ENCODE data around the gene MRGPRG. TPM values are rescaled to one million over a fixed set of nuclear protein-coding genes. Genes with fewer than 3 reads are reported as not detected.
"Not testable (repeated sequence)": the region's sequence is repeated elsewhere in the genome, so short reads cannot be mapped to it uniquely, and the experiment has no call there.

MRGPRG gene
- total RNA-seq, 1 experiment from 2014 or later = not detected

DNA sequence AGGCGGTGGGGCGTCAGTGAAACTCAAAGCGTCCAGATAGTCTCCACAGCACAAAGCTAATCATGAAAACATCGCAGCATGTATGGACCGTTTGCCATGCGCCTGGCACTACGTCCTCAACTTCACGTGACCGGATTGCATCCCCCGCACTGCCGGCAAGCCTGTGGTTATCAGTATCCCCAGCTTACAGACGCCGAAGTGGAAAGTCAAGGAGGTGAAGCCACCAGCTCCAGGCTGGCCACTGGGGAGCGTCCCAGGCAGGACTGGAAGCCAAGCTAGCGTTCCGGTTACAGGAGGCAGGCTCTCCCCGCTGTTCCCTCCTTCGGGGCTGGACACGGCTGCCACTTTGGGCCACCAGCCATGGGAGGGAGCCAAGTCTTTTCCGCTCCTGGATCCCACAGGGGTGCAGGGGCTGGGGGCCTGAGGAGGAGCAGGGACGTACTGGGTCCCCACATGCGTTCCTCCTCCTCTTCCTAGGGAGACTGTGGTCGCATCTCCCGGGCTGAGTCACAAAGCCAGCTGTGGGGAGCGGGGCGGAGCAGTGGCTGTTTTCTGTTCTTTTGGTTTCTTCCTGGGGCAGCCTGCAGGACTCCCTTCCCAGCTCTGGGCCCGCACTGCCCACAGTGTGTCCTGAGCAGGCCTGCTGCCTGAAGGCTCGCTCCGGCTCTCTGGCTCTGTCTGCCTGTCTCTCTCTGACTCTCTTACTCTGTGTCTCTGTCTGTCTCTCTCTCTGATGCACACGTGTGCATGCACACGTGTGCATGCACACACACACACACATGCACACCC lies 49.2 kb downstream of the MRGPRG start:
- ChIA-PET CTCF (interaction anchor here (0.7 to 0.8 kb wide), 2 partner anchors 47 to 239 kb away, joined by 3 read pairs; no protein-coding TSS in a partner anchor), POLR2A (ENCODE audit: unreplicated experiment) (interaction anchor here (0.6 kb wide), 1 partner anchor 49 kb away, joined by 7 read pairs; no protein-coding TSS in a partner anchor)
- Histone ChIP-seq H4K20me1 (ENCODE audit: low read length) (no peaks in the 10 kb centered on the region), H3F3A (ENCODE audit: low read length, unreplicated experiment) (no peaks in the 10 kb centered on the region), H3K79me2 (ENCODE audit: low read length) (peaks cover 2% of the 10 kb centered on the region), H3K27me3 (ENCODE audit: low read length) (no peaks in the 10 kb centered on the region), H3K9me2 (replicated peaks; ENCODE audit: low read length) (no peaks in the 10 kb centered on the region), H3K4me1 (ENCODE audit: insufficient read depth, low read length) (peaks cover 15% of the 10 kb centered on the region; the same call in 1 of the 2 replicates), H2AFZ (ENCODE audit: low read length) (peak overlapping the region; percentile 82), H3K9me3 (ENCODE audit: low read length) (no peaks in the 10 kb centered on the region), H3K27ac (ENCODE audit: low read length) (no peak overlapping the region), H3K4me2 (ENCODE audit: low read length) (peak overlapping the region; percentile 91), H3K36me3 (ENCODE audit: low read depth, low read length) (no peaks in the 10 kb centered on the region), H3K9ac (ENCODE audit: low read length) (no peak overlapping the region), H3K4me3 (ENCODE audit: low read length) (peak overlapping the region; percentile 63)
- DNase-seq (peak; percentile 52), ATAC-seq (peak; percentile 73)
- intact Hi-C loops (cut with micrococcal nuclease) = loop anchor here (10.0 kb wide), 1 partner anchor 205 kb away; the partner anchor contains the start of gene ZNF195
- BruUV-seq (replicated peaks) = no TSS peak
- TF ChIP-seq EZH2phosphoT487 (IDR thresholded peaks at IDR 0.05; ENCODE audit: borderline replicate concordance, low read length) (no peak), EZH2 (IDR thresholded peaks at IDR 0.05; ENCODE audit: low read length, unreplicated experiment) (no peak)
- TF ChIP-seq, protein P1, sequence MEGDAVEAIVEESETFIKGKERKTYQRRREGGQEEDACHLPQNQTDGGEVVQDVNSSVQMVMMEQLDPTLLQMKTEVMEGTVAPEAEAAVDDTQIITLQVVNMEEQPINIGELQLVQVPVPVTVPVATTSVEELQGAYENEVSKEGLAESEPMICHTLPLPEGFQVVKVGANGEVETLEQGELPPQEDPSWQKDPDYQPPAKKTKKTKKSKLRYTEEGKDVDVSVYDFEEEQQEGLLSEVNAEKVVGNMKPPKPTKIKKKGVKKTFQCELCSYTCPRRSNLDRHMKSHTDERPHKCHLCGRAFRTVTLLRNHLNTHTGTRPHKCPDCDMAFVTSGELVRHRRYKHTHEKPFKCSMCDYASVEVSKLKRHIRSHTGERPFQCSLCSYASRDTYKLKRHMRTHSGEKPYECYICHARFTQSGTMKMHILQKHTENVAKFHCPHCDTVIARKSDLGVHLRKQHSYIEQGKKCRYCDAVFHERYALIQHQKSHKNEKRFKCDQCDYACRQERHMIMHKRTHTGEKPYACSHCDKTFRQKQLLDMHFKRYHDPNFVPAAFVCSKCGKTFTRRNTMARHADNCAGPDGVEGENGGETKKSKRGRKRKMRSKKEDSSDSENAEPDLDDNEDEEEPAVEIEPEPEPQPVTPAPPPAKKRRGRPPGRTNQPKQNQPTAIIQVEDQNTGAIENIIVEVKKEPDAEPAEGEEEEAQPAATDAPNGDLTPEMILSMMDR (conservative IDR thresholded peaks at IDR 0.05; ENCODE audit: low read depth, low read length) = 0 out of 2 replicates have a peak, but pooled peaks have one; percentile 21

DNA sequence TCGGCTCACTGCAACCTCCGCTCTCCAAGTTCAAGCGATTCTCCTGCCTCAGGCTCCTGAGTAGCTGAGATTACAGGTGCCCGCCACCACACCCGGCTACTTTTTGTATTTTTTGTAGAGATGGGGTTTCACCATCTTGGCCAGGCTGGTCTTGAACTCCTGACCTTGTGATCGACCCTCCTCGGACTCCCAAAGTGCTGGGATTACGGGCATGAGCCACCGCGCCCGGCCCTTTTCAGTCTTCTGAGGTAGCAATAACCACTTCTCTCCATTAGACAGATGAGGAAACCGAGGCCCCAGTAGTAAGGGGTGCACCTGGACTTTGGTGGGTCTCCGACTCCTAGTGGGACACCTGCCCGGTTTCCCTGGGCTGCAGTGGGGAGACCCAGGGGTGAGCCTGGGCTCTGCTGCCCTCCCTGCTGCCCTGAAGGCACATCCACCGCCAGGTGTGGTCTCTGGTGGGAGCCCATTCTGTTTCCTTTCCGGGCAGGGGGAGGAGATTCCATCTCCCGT lies 49.8 kb downstream of the MRGPRG start:
- Histone ChIP-seq H3K4me1 (ENCODE audit: insufficient read depth, low read length) (peaks cover 15% of the 10 kb centered on the region; the same call in 1 of the 2 replicates), H2AFZ (ENCODE audit: low read length) (peak overlapping the region; percentile 82), H3K4me2 (ENCODE audit: low read length) (peak overlapping the region; percentile 91), H3K4me3 (ENCODE audit: low read length) (peak overlapping the region; percentile 63)
- BruUV-seq (replicated peaks); H3K79me2 ChIP-seq (ENCODE audit: low read length); ATAC-seq; H3K9me2 ChIP-seq (replicated peaks; ENCODE audit: low read length); DNase-seq; H3K9ac ChIP-seq (ENCODE audit: low read length); H3K9me3 ChIP-seq (ENCODE audit: low read length); H4K20me1 ChIP-seq (ENCODE audit: low read length); H3F3A ChIP-seq (ENCODE audit: low read length, unreplicated experiment); CTCF ChIA-PET; H3K27ac ChIP-seq (ENCODE audit: low read length); H3K36me3 ChIP-seq (ENCODE audit: low read depth, low read length); H3K27me3 ChIP-seq (ENCODE audit: low read length): not testable (repeated sequence)
- POLR2A ChIA-PET (ENCODE audit: unreplicated experiment) = interaction anchor here (0.6 to 0.7 kb wide), 2 partner anchors 28 to 48 kb away, joined by 3 to 7 read pairs; no protein-coding TSS in a partner anchor
- intact Hi-C loops (cut with micrococcal nuclease) = loop anchor here (10.0 kb wide), 1 partner anchor 206 kb away; the partner anchor contains the start of gene ZNF195

Other genes starting within 250 kb of the MRGPRG start
- 115 and 160 TPM in 2 replicates for gene NAP1L4, start 226.5 kb downstream of the MRGPRG start, total RNA-seq (2014; rRNA removed)
- 39.7 and 43.7 TPM in 2 replicates for gene CARS1, start 161.4 kb downstream of the MRGPRG start, total RNA-seq (2014; rRNA removed)
- gene OSBPL5, start 53.5 kb downstream of the MRGPRG start, total RNA-seq (2014; rRNA removed) = 51.4 and 51.5 TPM in 2 replicates
- not detected in 2 replicates for gene MRGPRE, start 13.6 kb upstream of the MRGPRG start, total RNA-seq (2014; rRNA removed)
- 45.8 and 47.9 TPM in 2 replicates for gene ZNF195, start 160.3 kb upstream of the MRGPRG start, total RNA-seq (2014; rRNA removed)

All from PC-3 (cell line).